HEK293T (cell line): ENCODE results near the gene ZNF565.
"Not testable (repeated sequence)": the region's sequence is repeated elsewhere in the genome, so short reads cannot be mapped to it uniquely, and the experiment has no call there.

Source experiments
- CTCF ChIA-PET: fragments of 350-600 bp; formaldehyde crosslinking; extraction: SDS; loops from one replicate; lab custom pipeline; 2021; ENCODE audit warnings: antibody characterized with exemption, inconsistent platforms; lab: Yijun Ruan, JAX
- POLR2A ChIA-PET: fragments of 350-600 bp; formaldehyde crosslinking; extraction: SDS; loops from one replicate; lab custom pipeline; 2020; ENCODE audit warnings: antibody characterized with exemption, inconsistent platforms; lab: Yijun Ruan, JAX
- DNase-seq: peaks from one replicate; pipeline ENCODE4 v3.0.0; 2012; ENCODE audit warnings: mixed read lengths; ENCODE audit errors: extremely low spot score
- ARNT ChIP-seq: fragments of 450-650 bp; IDR thresholded peaks from 2 replicates; pipeline ENCODE4 v1.6.1; 2017; ENCODE audit warnings: mild to moderate bottlenecking
- BHLHE40 ChIP-seq: fragments of 450-650 bp; IDR thresholded peaks from 2 replicates; pipeline ENCODE4 v1.6.1; 2016; ENCODE audit warnings: mild to moderate bottlenecking, moderate library complexity, borderline replicate concordance
- CTBP1 ChIP-seq: fragments of 450-650 bp; IDR thresholded peaks from 2 replicates; pipeline ENCODE4 v1.6.1; 2016; ENCODE audit warnings: borderline replicate concordance
- ELF4 ChIP-seq: fragments of 450-650 bp; IDR thresholded peaks from 2 replicates; pipeline ENCODE4 v1.6.1; 2017; ENCODE audit warnings: antibody characterized with exemption
- FOXA1 ChIP-seq: fragments of 450-650 bp; IDR thresholded peaks from 2 replicates; pipeline ENCODE4 v1.6.1; 2016; ENCODE audit warnings: mild to moderate bottlenecking
- FOXK2 ChIP-seq: fragments of 450-650 bp; IDR thresholded peaks from 2 replicates; pipeline ENCODE4 v1.6.1; 2016; ENCODE audit warnings: mild to moderate bottlenecking
- FOXM1 ChIP-seq: fragments of 450-650 bp; IDR thresholded peaks from 2 replicates; pipeline ENCODE4 v1.6.1; 2017; ENCODE audit warnings: mild to moderate bottlenecking, borderline replicate concordance
- HDGF ChIP-seq: fragments of 450-650 bp; IDR thresholded peaks from 2 replicates; pipeline ENCODE4 v1.6.1; 2017; ENCODE audit warnings: antibody characterized with exemption, borderline replicate concordance
- L3MBTL2 ChIP-seq: fragments of 450-650 bp; conservative IDR thresholded peaks from 2 replicates; pipeline ENCODE4 v1.6.1; 2016; ENCODE audit warnings: mild to moderate bottlenecking
- LEF1 ChIP-seq: fragments of 450-650 bp; IDR thresholded peaks from 2 replicates; pipeline ENCODE4 v1.6.1; 2017; ENCODE audit warnings: mild to moderate bottlenecking, borderline replicate concordance
- NFRKB ChIP-seq: fragments of 450-650 bp; IDR thresholded peaks from 2 replicates; pipeline ENCODE4 v1.6.1; 2016; ENCODE audit warnings: mild to moderate bottlenecking, moderate library complexity
- PKNOX1 ChIP-seq: fragments of 450-650 bp; IDR thresholded peaks from 2 replicates; pipeline ENCODE4 v1.6.1; 2016
- SP1 ChIP-seq: fragments of 450-650 bp; IDR thresholded peaks from 2 replicates; pipeline ENCODE4 v1.6.1; 2017
- SUZ12 ChIP-seq: fragments of 450-650 bp; IDR thresholded peaks from 2 replicates; pipeline ENCODE4 v1.6.1; 2016; ENCODE audit warnings: mild to moderate bottlenecking
- TARDBP ChIP-seq: fragments of 450-650 bp; IDR thresholded peaks from 2 replicates; pipeline ENCODE4 v1.6.1; 2016
- ZNF384 ChIP-seq: fragments of 450-650 bp; IDR thresholded peaks from 2 replicates; pipeline ENCODE4 v1.6.1; 2016

Gene ZNF565

GRCh38 chr19:36139473-36140303, 74.8 kb downstream of the ZNF565 start, which contains the start of gene CAPNS1:
Gene CAPNS1, plus strand, starts transcription at chr19:36140066. Its CDS starts 946 bp downstream, at chr19:36141012.
- POLR2A ChIA-PET = interaction anchor here (0.7 to 2.0 kb wide), 7 partner anchors 9 to 75 kb away, joined by 3 to 18 read pairs (median 7); partner anchors contain the start of genes POLR2I, TBCB, ZNF146 and ZNF565
- TF ChIP-seq L3MBTL2 (peak; percentile 48), ARNT (no peak), HDGF (no peak), CTBP1 (peak; percentile 48; the same call in 1 of the 2 replicates), TARDBP (peak; percentile 74), FOXM1 (peak; percentile 95)
- CTCF ChIA-PET = no interaction called here
- DNase-seq = peak; percentile 97

DNA sequence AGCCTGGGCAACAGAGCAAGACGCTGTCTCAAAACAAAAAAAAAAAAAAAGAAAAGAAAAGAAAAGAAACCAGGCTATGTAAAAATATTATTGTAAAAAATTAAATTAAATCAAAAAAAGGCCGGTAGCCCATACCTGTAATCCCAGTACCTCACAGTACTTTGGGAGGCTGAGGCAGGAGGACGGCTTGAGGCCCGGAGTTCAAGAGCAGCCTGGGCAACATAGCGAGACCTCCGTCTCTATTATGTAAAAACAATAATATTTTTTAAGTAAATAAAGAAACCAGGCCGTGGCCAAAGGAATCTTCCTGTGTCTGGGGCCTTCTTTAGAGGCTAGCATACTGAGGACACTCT, 75.4 kb downstream of the ZNF565 start:
- TF ChIP-seq ELF4 (no peak), FOXA1 (no peak), SUZ12 (no peak), FOXM1 (no peak), ARNT (no peak), L3MBTL2 (no peak), HDGF (no peak), BHLHE40 (no peak), ZNF384 (no peak), CTBP1 (no peak), FOXK2 (no peak), TARDBP (no peak), NFRKB (no peak), PKNOX1 (no peak), SP1 (no peak), LEF1 (no peak)
- DNase-seq = no peak
- CTCF ChIA-PET = interaction anchor here (0.5 kb wide), 1 partner anchor 306 kb away, joined by 3 read pairs; no protein-coding TSS in a partner anchor
- POLR2A ChIA-PET = interaction anchor here (0.7 to 2.0 kb wide), 7 partner anchors 8 to 30 kb away, joined by 3 to 18 read pairs (median 7); partner anchors contain the start of genes POLR2I and TBCB

DNA sequence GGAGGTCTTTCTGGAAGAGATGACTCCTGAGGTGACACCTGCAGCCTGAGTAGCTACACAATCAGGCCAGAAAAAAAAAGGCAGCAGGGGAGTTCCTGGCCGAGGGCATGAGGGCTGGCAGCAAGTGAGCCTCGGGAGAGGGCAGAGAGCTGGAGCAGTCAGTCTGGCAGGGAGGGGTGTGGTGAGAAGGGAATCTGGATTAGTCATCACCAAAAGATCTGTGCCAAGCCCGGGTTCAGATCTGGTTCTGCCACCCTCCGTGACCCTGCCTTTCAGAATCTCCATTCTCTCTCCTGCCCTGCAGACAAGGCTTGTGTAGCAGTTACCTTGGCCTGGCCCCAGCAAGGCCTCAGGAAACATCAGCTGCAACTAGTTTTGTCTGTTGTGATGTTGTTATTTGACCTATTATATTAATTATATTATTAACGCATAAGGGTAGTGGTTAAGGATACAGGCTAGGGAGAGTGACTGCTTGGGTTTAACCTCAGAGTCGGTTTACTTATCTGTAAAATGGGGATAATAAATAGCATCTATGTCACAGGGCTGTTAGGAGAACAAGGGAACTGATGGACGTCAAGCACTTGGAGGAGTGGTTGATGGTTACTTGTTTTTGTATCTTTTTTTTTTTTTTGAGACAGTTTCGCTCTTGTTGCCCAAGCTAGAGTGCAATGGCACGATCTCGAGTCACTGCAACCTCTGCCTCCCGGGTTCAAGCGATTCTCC, 77.3 kb downstream of the ZNF565 start:
- POLR2A ChIA-PET = interaction anchor here (0.9 to 3.2 kb wide), 3 partner anchors 9 to 78 kb away, joined by 3 to 23 read pairs (median 5); partner anchors contain the start of genes POLR2I, TBCB, ZNF146 and ZNF565
- TF ChIP-seq HDGF = no peak
- TF ChIP-seq PKNOX1 = no peak
- TF ChIP-seq SUZ12 = no peak
- no peak for TF ChIP-seq TARDBP
- TF ChIP-seq FOXK2 = no peak
- TF ChIP-seq FOXA1 = no peak
- TF ChIP-seq ARNT = no peak
- DNase-seq = no peak
- CTCF ChIA-PET = interaction anchor here (0.7 kb wide), 2 partner anchors 9 to 49 kb away, joined by 3 to 5 read pairs; no protein-coding TSS in a partner anchor

GRCh38 chr19:36134867-36135266, 79.6 kb downstream of the ZNF565 start:
- DNase-seq, POLR2A ChIA-PET, CTCF ChIA-PET: not testable (repeated sequence)
